Prostate gland (tissue), 2 donors: ENCODE data around the gene PPP1R17. TPM values are rescaled to one million over a fixed set of nuclear protein-coding genes. Genes with fewer than 3 reads are reported as not detected.

Experiments
- DNase-seq: peaks from one replicate; pipeline ENCODE4 v3.0.0-alpha.2; 2019; ENCODE audit warnings: low spot score
- H3K27ac ChIP-seq, 2 donors: fragments of 200-600 bp; sonication (generic); 2 replicates each; pipeline ENCODE4 v1.5.1; 2017 to 2019
- H3K27me3 ChIP-seq: fragments of 200-600 bp; sonication (generic); replicated peaks from 2 replicates; pipeline ENCODE4 v1.5.1; 2019; ENCODE audit not compliant: insufficient read depth
- H3K36me3 ChIP-seq, 2 donors: fragments of 200-600 bp; sonication (generic); 1 replicate in 1 of 2; 2 replicates in 1 of 2; pipeline versions ENCODE4 v1.5.1 to v1.8.1; 2017 to 2019
- H3K4me1 ChIP-seq: fragments of 200-600 bp; sonication (generic); replicated peaks from 2 replicates; pipeline ENCODE4 v1.5.1; 2019
- H3K4me3 ChIP-seq, 2 donors: fragments of 200-600 bp; sonication (generic); 2 replicates each; pipeline ENCODE4 v1.5.1; 2017 to 2019
- H3K9me3 ChIP-seq: fragments of 200-600 bp; sonication (generic); 2 replicates; pipeline ENCODE4 v1.5.1; 2017
- POLR2A ChIP-seq: fragments of 450-650 bp; IDR thresholded peaks from one replicate; pipeline ENCODE4 v1.6.1; 2016; ENCODE audit warnings: antibody characterized with exemption, mild to moderate bottlenecking
- POLR2AphosphoS5 ChIP-seq: sonication (generic); formaldehyde crosslinking; IDR thresholded peaks from one replicate; pipeline ENCODE4 v1.6.1; 2017; ENCODE audit warnings: antibody characterized with exemption
- WGBS: methylation state at CpG from one replicate; pipeline ENCODE4 v1.1.5; 2018; 5-methylcytosine and 5-hydroxymethylcytosine counted together
- intact Hi-C: fragments of 100-400 bp; cut with DNase I; formaldehyde crosslinking; loops from one replicate; pipeline ENCODE4 v1.14.2; 2022
- total RNA-seq, 2 donors: library from RNA; depleted of rRNA; stranded (reverse); fragments of >200 nt; gene quantifications; one replicate each; pipeline ENCODE4 v1.1.0, GENCODE V29; 2016
- TF ChIP-seq, protein P1 (sequence below), 4 experiments: fragments of 200-600 bp in 2 of 4; fragments of 450-650 bp in 2 of 4; sonication (generic) in 2 of 4; IDR thresholded peaks; 1 replicate in 3 of 4; 2 replicates in 1 of 4; pipeline ENCODE4 v1.5.1; 2016 to 2019; ENCODE audit warnings: antibody characterized with exemption in 4 of 4, mild to moderate bottlenecking in 2 of 4, moderate library complexity in 2 of 4

The PPP1R17 gene
- total RNA-seq, 2 donors from 2014 or later = not detected

DNA sequence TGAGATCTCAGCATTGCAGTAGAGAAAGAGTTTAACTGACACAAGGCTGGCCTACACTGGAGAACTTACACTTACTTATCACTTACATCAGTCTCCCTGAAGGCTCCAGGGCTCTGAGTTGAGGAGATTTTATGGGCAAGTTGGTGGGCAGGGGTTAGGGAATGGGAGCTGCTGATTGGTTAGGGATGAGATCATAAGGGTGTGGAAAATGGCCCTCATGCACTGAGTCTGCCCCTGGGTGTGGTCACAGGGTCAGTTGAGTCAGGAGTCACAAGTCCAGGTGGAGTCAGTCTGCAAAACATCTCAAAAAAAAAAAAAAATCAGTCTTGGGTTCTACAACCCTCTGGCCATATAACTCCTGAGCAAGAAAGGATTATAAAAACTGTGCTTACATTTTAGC lies 60.5 kb downstream of the PPP1R17 start:
- TF ChIP-seq POLR2A = no peak
- TF ChIP-seq, protein P1, sequence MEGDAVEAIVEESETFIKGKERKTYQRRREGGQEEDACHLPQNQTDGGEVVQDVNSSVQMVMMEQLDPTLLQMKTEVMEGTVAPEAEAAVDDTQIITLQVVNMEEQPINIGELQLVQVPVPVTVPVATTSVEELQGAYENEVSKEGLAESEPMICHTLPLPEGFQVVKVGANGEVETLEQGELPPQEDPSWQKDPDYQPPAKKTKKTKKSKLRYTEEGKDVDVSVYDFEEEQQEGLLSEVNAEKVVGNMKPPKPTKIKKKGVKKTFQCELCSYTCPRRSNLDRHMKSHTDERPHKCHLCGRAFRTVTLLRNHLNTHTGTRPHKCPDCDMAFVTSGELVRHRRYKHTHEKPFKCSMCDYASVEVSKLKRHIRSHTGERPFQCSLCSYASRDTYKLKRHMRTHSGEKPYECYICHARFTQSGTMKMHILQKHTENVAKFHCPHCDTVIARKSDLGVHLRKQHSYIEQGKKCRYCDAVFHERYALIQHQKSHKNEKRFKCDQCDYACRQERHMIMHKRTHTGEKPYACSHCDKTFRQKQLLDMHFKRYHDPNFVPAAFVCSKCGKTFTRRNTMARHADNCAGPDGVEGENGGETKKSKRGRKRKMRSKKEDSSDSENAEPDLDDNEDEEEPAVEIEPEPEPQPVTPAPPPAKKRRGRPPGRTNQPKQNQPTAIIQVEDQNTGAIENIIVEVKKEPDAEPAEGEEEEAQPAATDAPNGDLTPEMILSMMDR (IDR thresholded peaks at IDR 0.05) = no peak
- no peak for TF ChIP-seq POLR2AphosphoS5
- H3K27me3 ChIP-seq = no peaks in the 10 kb centered on the region
- H3K27ac ChIP-seq = no peak overlapping the region
- no peak for DNase-seq
- H3K4me3 ChIP-seq = no peak overlapping the region
- intact Hi-C loops = no loop called here
- no peaks in the 10 kb centered on the region for H3K36me3 ChIP-seq
- H3K4me1 ChIP-seq = no peaks in the 10 kb centered on the region
- no peaks in the 10 kb centered on the region for H3K9me3 ChIP-seq

DNA sequence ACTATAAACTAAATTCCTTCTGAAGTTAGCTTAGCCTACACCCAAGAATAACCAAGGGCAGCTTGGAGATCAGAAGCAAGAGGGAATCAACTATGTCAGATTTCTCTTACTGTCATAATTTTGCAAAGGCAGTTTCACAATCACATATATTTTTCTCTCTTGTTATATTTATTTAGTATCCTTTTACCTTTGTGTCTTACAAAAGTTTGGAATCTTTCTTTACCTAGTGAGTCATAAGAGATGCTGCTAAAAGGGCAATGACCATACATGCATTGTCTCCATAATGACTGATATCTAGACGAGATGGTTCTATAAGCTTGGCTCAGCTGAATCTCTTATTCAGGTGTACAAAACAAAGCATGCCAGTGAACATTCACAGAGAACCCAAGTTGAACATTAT lies 61.1 kb downstream of the PPP1R17 start:
- Histone ChIP-seq H3K4me3 (no peak overlapping the region), H3K36me3 (no peaks in the 10 kb centered on the region), H3K9me3 (no peaks in the 10 kb centered on the region), H3K27ac (no peak overlapping the region), H3K4me1 (no peaks in the 10 kb centered on the region), H3K27me3 (no peaks in the 10 kb centered on the region)
- DNase-seq = no peak
- intact Hi-C loops = no loop called here
- WGBS = 87% methylated on average over 1 of the region's 1 CpG
- TF ChIP-seq POLR2A (no peak), POLR2AphosphoS5 (no peak)
- TF ChIP-seq, protein P1 (IDR thresholded peaks at IDR 0.05) = no peak

DNA sequence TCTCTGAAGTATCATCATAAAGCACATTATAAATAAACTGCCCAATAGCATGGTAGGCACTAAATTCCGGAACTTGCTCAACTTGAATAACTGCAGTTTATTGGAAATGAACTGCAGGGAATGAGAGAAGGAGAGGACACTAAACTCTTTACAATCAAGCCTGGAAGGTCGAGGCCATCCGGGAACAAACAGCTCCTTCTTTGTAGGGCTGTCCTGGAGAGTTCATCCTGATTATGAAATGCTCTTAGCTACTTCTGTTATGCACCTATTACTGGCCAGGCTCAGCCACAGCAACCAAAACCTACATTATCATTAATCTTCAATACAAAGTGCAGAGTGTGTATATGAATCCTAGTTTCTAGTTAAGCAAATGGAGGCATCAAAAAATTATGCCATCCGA lies 64.7 kb downstream of the PPP1R17 start:
- 64% methylated on average over 4 of the region's 4 CpGs for WGBS
- H3K4me1 ChIP-seq = no peaks in the 10 kb centered on the region
- TF ChIP-seq POLR2A (no peak), POLR2AphosphoS5 (no peak)
- TF ChIP-seq, protein P1 (IDR thresholded peaks at IDR 0.05) = no peak
- intact Hi-C loops = no loop called here
- no peak overlapping the region for H3K27ac ChIP-seq
- H3K4me3 ChIP-seq = no peak overlapping the region
- H3K36me3 ChIP-seq = no peaks in the 10 kb centered on the region
- H3K27me3 ChIP-seq = no peaks in the 10 kb centered on the region
- no peak for DNase-seq
- no peaks in the 10 kb centered on the region for H3K9me3 ChIP-seq

Other genes starting within 250 kb of the PPP1R17 start
- under 1 TPM in 1 of 2 donors, not detected in 1; 0.17 TPM for gene ITPRID1, start 173.1 kb upstream of the PPP1R17 start, total RNA-seq